ENCODE results near the gene CAPNS1.

- TF ChIP-seq GATA2 (IDR thresholded peaks at IDR 0.05; ENCODE audit: low read depth, low read length) (no peak), GATA3 (IDR thresholded peaks at IDR 0.05; ENCODE audit: low read depth, low read length) (no peak)
Observed at GRCh38 chr19:36114721-36115452, 25.0 kb upstream of the CAPNS1 start, which contains the start of gene POLR2I.

Data from SH-SY5Y (cell line).